BLaER1 treated with 17β-estradiol and CSF1 and Interleukin-3, amounts not matched to agents 10 nM and 100 nM (cell line): ENCODE measurements around the gene POLE3.

Experiments
- H3K27ac ChIP-seq, 11 experiments: shearing (Covaris generic); formaldehyde crosslinking; 2 replicates each; pipeline ENCODE4 v1.8.1; 2022
- H3K27me3 ChIP-seq, 11 experiments: shearing (Covaris generic); formaldehyde crosslinking; 2 replicates each; pipeline ENCODE4 v1.8.1; 2022
- H3K36me3 ChIP-seq, 11 experiments: shearing (Covaris generic); formaldehyde crosslinking; 2 replicates each; pipeline ENCODE4 v1.8.1; 2022
- H3K4me1 ChIP-seq, 10 experiments: shearing (Covaris generic); formaldehyde crosslinking; 2 replicates each; pipeline ENCODE4 v1.8.1; 2022
- H3K4me2 ChIP-seq, 11 experiments: shearing (Covaris generic); formaldehyde crosslinking; 2 replicates each; pipeline ENCODE4 v1.8.1; 2022
- H3K4me3 ChIP-seq, 10 experiments: shearing (Covaris generic); formaldehyde crosslinking; 2 replicates each; pipeline ENCODE4 v1.8.1; 2022
- H3K9ac ChIP-seq, 11 experiments: shearing (Covaris generic); formaldehyde crosslinking; 2 replicates each; pipeline ENCODE4 v1.8.1; 2022
- H3K9me3 ChIP-seq, 11 experiments: shearing (Covaris generic); formaldehyde crosslinking; replicated peaks in 1 of 11; 2 replicates each; pipeline ENCODE4 v1.8.1; 2022
- H4K20me1 ChIP-seq, 11 experiments: shearing (Covaris generic); formaldehyde crosslinking; 2 replicates each; pipeline ENCODE4 v1.8.1; 2022
- Cebpa-rat ChIP-seq, 11 experiments: shearing (Covaris generic); IDR thresholded peaks; 2 replicates each; pipeline ENCODE4 v1.8.1; 2022

The POLE3 gene

DNA sequence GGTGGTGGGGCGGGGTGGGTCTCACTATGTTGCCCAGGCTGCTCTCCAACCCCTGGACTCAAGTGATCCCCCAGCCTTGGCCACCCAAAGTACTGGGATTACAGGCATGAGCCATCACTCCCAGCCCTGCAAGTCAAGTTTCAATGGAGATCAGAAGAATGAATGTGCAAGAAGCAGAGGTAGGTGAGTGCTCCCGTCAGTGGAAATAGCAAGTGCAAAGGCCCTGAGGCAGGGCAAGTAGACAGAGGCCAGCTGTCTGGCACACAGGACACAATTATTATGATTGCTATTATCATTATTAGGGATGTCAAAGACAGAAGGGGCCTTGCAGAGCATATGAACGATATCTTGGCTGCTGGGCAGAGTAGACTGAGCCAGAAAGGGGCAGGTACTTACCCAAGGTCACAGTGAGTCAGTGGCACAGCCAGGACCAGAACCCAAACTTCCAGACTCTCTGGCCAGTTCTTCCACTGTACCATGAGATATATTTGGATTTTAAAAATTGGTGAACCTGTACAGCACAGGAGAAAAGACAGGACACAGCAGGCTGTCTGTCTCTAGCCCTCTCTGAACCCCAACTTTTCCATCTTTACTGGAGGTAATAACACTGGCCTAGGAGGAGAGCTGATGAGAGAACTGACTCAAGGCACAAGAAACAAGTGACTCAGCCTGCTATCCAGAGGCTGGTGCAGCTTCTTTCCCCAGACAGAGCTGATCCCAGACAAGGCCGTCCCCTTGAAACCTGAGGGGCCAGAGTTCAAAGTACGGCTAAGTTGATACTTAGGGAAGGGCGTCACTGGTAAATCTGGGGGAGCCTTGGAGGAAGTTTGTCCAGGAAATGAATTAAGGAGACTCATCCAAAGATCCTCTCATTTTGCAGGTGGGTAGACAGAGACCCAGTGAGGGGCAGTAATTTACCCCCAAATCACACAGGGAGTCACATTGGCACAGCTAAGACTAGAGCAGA, 35.1 kb downstream of the POLE3 start:
- Histone ChIP-seq H3K4me1 (peaks cover 9 to 18% (median 13%) of the 10 kb centered on the region in 10 experiments; a peak in 19 of 20 replicates), H3K4me3 (peak overlapping the region; percentile 81 to 92 (median 85); a peak in 17 of 20 replicates), H3K9me3 (no peaks in the 10 kb centered on the region), H3K27me3 (no peaks in the 10 kb centered on the region), H4K20me1 (peaks cover 0 to 21% (median 0%) of the 10 kb centered on the region in 11 experiments; a peak in 5 of 22 replicates), H3K4me2 (peak overlapping the region; percentile 82 to 92 (median 88)), H3K36me3 (peaks cover 22 to 31% (median 28%) of the 10 kb centered on the region in 11 experiments), H3K9ac (peak overlapping the region in 8 of 11 experiments; percentile 13 to 90 (median 87); a peak in 8 of 22 replicates), H3K27ac (no peak overlapping the region)
- TF ChIP-seq Cebpa-rat (IDR thresholded peaks at IDR 0.05), result no peak

GRCh38 chr9:113373676-113374392, 36.6 kb downstream of the POLE3 start:
- Histone ChIP-seq H3K27me3 (no peaks in the 10 kb centered on the region), H3K9ac (no peak overlapping the region), H3K9me3 (no peaks in the 10 kb centered on the region), H3K36me3 (peaks cover 22 to 35% (median 29%) of the 10 kb centered on the region in 11 experiments), H3K4me3 (no peak overlapping the region), H4K20me1 (peaks cover 0 to 21% (median 0%) of the 10 kb centered on the region in 11 experiments; a peak in 6 of 22 replicates), H3K4me1 (peaks cover 9 to 18% (median 13%) of the 10 kb centered on the region in 10 experiments; a peak in 19 of 20 replicates), H3K27ac (no peak overlapping the region), H3K4me2 (no peak overlapping the region)
- TF ChIP-seq Cebpa-rat (IDR thresholded peaks at IDR 0.05), result no peak

DNA sequence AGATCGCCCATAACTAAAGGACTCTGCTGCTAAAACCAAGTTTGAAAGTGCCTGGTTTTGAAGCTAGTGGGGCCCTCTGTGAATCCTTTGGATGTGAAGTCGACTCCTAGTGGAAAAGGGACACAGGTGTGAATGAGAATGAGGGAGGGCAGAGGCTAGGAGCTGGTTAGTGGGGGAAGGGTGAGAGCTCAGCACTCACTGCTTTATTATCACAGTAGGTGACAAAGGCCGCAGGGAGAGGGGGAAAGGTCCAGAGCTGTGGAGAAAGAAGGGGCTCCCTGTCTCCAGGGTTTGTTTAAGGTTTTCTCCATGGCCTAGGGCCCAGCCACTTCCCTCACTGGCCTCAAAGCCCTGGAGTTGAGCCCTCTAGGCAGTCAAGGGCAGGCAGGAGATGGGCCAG, 37.2 kb downstream of the POLE3 start:
- no peaks in the 10 kb centered on the region for H3K27me3 ChIP-seq
- no peak overlapping the region for H3K4me3 ChIP-seq
- no peak overlapping the region for H3K27ac ChIP-seq
- H3K36me3 ChIP-seq, result peaks cover 22 to 40% (median 29%) of the 10 kb centered on the region in 11 experiments
- H4K20me1 ChIP-seq, result peaks cover 0 to 21% (median 0%) of the 10 kb centered on the region in 11 experiments; a peak in 6 of 22 replicates
- no peaks in the 10 kb centered on the region for H3K9me3 ChIP-seq
- no peak for TF ChIP-seq Cebpa-rat (IDR thresholded peaks at IDR 0.05)
- no peak overlapping the region for H3K9ac ChIP-seq
- peaks cover 9 to 18% (median 13%) of the 10 kb centered on the region in 10 experiments; a peak in 19 of 20 replicates for H3K4me1 ChIP-seq
- no peak overlapping the region for H3K4me2 ChIP-seq

- Histone ChIP-seq H3K4me2 (no peak overlapping the region), H3K27ac (no peak overlapping the region), H3K27me3 (no peaks in the 10 kb centered on the region), H4K20me1 (peaks cover 0 to 21% (median 0%) of the 10 kb centered on the region in 11 experiments; a peak in 6 of 22 replicates), H3K36me3 (peaks cover 22 to 42% (median 29%) of the 10 kb centered on the region in 11 experiments), H3K9me3 (no peaks in the 10 kb centered on the region), H3K4me3 (no peak overlapping the region), H3K4me1 (peaks cover 9 to 14% (median 12%) of the 10 kb centered on the region in 10 experiments; a peak in 19 of 20 replicates), H3K9ac (no peak overlapping the region)
- no peak for TF ChIP-seq Cebpa-rat (IDR thresholded peaks at IDR 0.05)
Measured at GRCh38 chr9:113372059-113372458, 38.4 kb downstream of the POLE3 start.

- Histone ChIP-seq H3K4me3 (no peak overlapping the region), H3K36me3 (peaks cover 22 to 42% (median 29%) of the 10 kb centered on the region in 11 experiments), H4K20me1 (peaks cover 0 to 21% (median 0%) of the 10 kb centered on the region in 11 experiments; a peak in 6 of 22 replicates), H3K27me3 (no peaks in the 10 kb centered on the region), H3K9ac (no peak overlapping the region), H3K4me2 (no peak overlapping the region), H3K27ac (no peak overlapping the region), H3K9me3 (no peaks in the 10 kb centered on the region), H3K4me1 (peaks cover 5 to 11% (median 8%) of the 10 kb centered on the region in 10 experiments; a peak in 19 of 20 replicates)
- no peak for TF ChIP-seq Cebpa-rat (IDR thresholded peaks at IDR 0.05)
Measured at GRCh38 chr9:113370806-113371325, 39.6 kb downstream of the POLE3 start.

GRCh38 chr9:113369855-113370140, 40.7 kb downstream of the POLE3 start:
- Histone ChIP-seq H3K4me1 (peaks cover 0 to 13% (median 0%) of the 10 kb centered on the region in 10 experiments; a peak in 6 of 20 replicates), H3K36me3 (peaks cover 19 to 35% (median 22%) of the 10 kb centered on the region in 11 experiments), H3K27ac (no peak overlapping the region), H3K4me2 (no peak overlapping the region), H3K9ac (no peak overlapping the region), H3K4me3 (no peak overlapping the region), H3K9me3 (no peaks in the 10 kb centered on the region), H3K27me3 (no peaks in the 10 kb centered on the region), H4K20me1 (peaks cover 0 to 14% (median 0%) of the 10 kb centered on the region in 11 experiments; a peak in 4 of 22 replicates)
- TF ChIP-seq Cebpa-rat (IDR thresholded peaks at IDR 0.05), result no peak

GRCh38 chr9:113368982-113369854, 41.3 kb downstream of the POLE3 start:
- H3K27me3 ChIP-seq, result no peaks in the 10 kb centered on the region
- H3K36me3 ChIP-seq, result peaks cover 13 to 30% (median 18%) of the 10 kb centered on the region in 11 experiments
- H3K9me3 ChIP-seq, result no peaks in the 10 kb centered on the region
- no peak for TF ChIP-seq Cebpa-rat (IDR thresholded peaks at IDR 0.05)
- H3K4me3 ChIP-seq, result no peak overlapping the region
- no peak overlapping the region for H3K4me2 ChIP-seq
- H3K4me1 ChIP-seq, result peaks cover 0 to 13% (median 0%) of the 10 kb centered on the region in 10 experiments; a peak in 6 of 20 replicates
- H3K27ac ChIP-seq, result no peak overlapping the region
- H3K9ac ChIP-seq, result no peak overlapping the region
- peaks cover 0 to 10% (median 0%) of the 10 kb centered on the region in 11 experiments; a peak in 4 of 22 replicates for H4K20me1 ChIP-seq
